GM10847 (cell line): ENCODE measurements around the gene HOXA9.

Source experiments
- POLR2A ChIP-seq: IDR thresholded peaks from 2 replicates; pipeline ENCODE4 v1.6.1; 2011; ENCODE audit not compliant: insufficient read length; ENCODE audit errors: extremely low read depth

HOXA9 gene

GRCh38 chr7:27165089-27165995 lies at the start of gene HOXA9:
Gene HOXA9, minus strand, starts transcription at chr7:27165537. Its CDS starts 80 bp downstream, at chr7:27165457.
- TF ChIP-seq POLR2A = no peak

DNA sequence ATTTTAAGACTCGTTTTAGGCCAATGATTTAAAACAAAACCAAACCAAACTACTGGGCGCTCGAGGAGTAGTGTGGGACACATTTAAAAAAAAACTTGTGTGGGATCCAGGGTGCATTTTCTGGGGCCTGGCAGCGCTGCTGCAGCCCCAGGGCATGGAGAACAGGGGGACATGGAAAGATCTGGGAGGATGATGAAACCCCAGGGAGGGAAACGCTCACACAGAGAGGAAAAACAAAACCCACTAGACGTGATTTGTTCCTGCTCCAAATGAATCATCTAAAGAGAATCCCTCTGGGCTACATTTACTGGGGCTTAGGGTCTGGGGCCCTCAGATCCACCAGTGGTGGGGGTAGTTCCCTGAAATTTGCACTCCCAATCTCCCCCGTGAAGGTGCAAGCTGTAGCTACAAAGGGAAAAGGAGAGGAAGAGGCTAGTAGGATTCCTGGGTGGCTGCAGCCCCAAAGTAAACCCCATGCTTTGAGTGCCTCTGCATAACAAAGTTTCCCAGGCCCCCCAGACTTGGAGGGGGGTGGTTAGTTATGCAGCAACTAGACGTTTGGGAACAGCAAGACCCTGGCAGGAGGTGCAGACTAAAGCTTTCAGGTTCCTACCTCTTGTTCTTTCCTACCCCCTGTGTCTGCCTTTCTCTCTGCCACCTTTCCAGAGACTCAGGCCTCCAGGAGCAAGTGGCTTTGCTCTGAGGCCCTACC lies 49.1 kb upstream of the HOXA9 start:
- TF ChIP-seq POLR2A = no peak

- no peak for TF ChIP-seq POLR2A
Observed at GRCh38 chr7:27213433-27214238, 48.3 kb upstream of the HOXA9 start.

DNA sequence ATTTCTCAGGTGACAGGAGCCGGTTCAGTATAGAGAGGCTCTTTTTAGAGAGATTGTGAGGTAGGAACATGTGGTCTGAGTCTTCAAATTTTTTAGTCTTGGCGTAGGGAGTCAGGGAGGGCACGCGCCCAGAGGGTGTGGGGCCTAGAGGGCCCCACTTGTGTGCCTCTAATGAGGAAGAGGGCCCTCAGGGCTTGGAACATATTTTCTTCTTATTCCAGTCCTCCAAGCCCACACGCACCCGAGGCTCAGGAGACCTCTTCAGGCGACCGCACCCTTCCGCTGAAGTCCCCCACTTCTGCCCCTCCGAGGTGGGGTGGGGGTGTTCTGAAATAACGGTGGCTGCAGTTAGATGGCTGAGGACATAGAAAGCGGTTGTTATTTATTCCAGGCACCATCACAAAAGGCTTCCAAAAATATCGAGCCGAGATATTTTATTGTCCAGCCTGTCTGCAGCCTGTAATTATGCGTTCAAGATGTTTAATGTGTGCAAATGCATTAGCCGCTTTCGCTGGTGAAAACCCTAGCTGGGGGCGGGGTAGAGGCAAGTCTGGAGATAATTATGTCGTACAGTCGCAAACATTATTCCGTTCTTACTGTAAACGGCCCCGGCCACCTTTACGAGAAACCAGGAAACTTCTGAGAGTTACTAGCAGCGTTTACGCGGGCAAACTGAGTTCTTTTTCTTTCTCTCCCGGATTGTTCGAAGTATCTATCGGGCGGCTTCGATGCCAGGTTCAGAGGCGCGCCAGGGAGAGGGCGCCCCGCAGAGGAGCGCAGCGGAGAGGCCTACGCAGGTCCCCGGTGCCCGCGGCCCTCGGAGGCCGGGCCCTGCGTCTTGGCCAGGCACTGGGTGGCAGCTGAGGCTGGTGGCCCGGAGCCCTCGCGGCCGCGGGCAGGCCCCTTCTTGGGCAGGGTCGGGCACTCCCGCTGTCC lies 47.4 kb upstream of the HOXA9 start:
- no peak for TF ChIP-seq POLR2A

- no peak for TF ChIP-seq POLR2A
Observed at GRCh38 chr7:27211764-27212204, 46.4 kb upstream of the HOXA9 start.

GRCh38 chr7:27211084-27211446 lies 45.7 kb upstream of the HOXA9 start:
- no peak for TF ChIP-seq POLR2A

GRCh38 chr7:27210441-27211083 lies 45.2 kb upstream of the HOXA9 start:
- no peak for TF ChIP-seq POLR2A

DNA sequence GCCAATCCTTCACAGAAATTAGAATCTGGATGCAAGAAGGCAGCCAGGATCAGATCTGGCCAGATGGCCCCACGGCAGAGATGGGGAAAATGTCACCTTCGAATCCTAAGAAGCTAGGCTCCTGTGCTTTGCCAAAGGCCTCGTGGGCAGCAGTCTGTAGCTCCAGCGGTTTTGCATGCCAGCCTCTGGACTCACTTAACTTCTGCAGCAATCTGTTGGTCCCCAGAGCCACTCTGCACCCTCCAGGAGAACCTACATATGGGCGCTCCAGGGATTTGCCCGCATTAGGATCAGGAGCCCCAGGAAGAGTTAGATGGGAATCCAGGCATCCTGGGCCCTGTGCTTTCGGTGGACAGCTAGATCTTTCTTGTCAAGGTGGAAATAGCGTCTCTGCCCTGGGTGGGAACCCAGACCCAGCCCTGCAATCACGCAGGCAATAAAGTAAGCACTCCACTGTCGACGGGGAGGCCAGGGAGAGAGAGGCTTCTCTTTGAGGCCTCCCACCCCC lies 44.6 kb upstream of the HOXA9 start:
- TF ChIP-seq POLR2A = no peak

DNA sequence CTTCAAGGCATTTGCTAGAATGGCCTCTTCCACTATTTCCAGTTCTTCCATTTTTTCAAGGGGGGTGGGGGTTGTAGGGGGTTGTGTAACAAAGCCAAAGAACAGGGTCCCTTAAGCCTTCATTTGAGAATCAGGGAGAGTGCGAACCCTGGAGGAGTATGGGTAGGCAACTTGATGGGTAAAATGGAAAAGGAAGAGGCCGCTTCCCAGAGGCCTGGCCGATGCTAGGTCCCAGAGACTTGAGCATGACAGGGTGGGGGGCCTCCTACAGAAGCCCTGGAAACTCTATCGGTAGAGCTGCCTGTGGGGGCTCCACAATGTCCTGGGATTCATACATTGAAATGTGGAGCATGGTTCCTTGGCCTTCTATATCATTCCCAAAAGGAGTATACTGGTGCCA lies 43.7 kb upstream of the HOXA9 start:
- no peak for TF ChIP-seq POLR2A

- no peak for TF ChIP-seq POLR2A
Observed at GRCh38 chr7:27207348-27207985, 42.1 kb upstream of the HOXA9 start.

DNA sequence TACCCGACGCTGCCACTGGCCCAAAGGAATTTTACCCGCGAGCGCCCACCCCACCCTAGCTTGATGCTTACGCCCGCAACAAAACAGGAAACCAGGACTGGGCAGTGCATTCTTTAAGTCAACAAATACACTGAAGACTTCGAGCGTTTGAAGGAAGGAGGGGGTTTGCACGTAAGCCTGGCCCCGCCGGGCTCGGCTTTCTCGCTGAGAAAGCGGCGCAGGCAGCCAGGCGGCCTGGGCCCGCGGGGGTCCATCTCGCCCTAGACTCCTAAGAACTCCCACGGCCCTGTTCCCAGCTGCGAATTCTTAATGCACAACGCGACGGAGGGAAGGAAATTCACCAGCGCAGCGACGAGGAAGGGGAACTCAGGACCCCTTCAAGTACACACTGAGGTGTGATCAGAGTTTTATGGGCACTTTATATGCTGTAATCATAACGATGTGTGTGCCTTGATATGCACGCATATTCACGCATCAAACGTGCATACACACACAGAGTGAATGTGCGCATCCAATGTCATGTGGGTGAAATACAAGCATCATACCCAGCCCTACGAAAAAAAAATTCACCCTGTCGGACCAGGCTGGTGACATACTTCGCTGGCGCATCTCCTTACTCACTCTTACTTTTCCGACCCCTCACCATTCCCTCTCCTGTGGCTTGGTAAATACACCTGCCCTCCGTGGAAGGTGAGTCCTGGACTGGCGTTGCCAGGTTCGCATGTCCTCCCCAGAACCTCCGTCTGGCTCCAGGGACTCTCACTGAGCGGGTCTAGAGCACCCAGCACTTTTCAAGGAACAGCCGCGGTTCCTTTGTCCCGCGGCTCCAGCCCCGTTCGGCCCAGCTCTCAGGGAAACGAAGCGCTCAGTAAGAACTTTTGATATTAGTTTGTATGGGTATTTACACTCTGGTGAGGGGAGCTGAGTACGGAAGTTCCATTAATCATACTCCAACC lies 40.3 kb upstream of the HOXA9 start:
- TF ChIP-seq POLR2A = no peak

DNA sequence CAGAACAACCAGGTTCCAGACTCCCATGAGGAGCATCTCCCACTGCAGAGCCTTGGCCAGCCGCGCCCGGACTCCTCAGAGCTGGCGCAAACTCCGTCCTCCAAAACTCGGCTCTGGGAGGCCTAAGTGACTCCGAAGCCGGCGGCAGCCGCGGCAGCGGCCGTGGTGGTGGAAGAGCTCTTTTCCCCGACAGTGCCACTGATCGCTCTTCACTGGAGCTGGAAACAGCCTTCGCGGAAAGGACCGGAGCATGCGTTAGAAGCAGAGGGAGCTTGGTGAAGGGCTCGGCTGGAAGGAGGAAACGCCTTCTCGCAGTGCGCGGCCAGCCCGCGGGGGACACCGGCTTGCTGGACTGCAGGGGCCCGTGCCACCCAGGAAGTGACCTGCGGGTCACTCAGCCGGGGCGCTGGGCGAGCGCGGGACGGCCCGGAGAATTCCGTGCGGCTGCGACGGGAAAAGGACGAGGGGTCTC lies 39.5 kb upstream of the HOXA9 start:
- TF ChIP-seq POLR2A = no peak
